ENCODE data around the gene MAPK8.

DNA sequence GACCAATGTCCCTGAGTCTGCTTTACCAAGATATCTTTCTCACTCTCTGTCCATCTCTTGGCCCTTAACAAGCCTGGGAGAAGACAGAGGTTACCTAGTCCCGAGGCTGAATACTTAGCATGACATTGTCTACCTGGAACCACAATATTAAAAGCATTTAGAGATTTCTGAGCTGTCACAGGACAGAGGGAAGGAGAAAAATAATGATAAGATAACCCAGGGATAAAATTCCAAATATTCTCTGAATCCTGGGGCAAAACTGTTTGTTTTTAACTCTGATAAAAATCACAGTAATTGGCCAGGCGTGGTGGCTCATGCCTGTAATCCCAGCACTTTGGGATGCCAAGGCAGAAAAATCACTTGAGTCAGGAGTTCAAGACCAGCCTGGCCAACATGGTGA, 12.0 kb upstream of the MAPK8 start:
- TF ChIP-seq CTCF (IDR thresholded peaks at IDR 0.05), result no peak
- TF ChIP-seq POLR2A (IDR thresholded peaks at IDR 0.05), result no peak
